H1 (cell line): ENCODE results near the gene VCPKMT. TPM values are rescaled to one million over a fixed set of nuclear protein-coding genes. Genes with fewer than 3 reads are reported as not detected.

Experiments used
- CTCF ChIA-PET: fragments of 300-600 bp; sonication (Branson Sonifier 250); formaldehyde crosslinking; loops from one replicate; lab custom pipeline; 2021; ENCODE audit not compliant: partially characterized antibody; lab: Charles Lee
- POLR2A ChIA-PET: fragments of 300-600 bp; sonication (Branson Sonifier 250); formaldehyde crosslinking; loops from one replicate; lab custom pipeline; 2021; ENCODE audit warnings: inconsistent platforms; ENCODE audit not compliant: partially characterized antibody; lab: Charles Lee
- DNase-seq, 2 experiments: peaks; one replicate each; pipeline versions ENCODE4 v3.0.0 to v3.0.0-alpha.2; 2010 to 2022; ENCODE audit warnings: low spot score in 2 of 2, low read depth in 1 of 2, mixed read lengths in 1 of 2
- FAIRE-seq: peaks from 2 replicates; lab custom pipeline; 2011; peaks lifted over from hg19 to GRCh38; lab: Jason Lieb, UNC
- H2AFZ ChIP-seq: 2 replicates; pipeline ENCODE4 v1.8.1; 2012; ENCODE audit warnings: low read length, inconsistent platforms
- H2AK5ac ChIP-seq: 2 replicates; pipeline ENCODE4 v1.6.1; 2013; ENCODE audit warnings: low read depth, low read length
- H2BK120ac ChIP-seq: replicated peaks from 2 replicates; pipeline ENCODE3; 2013; ENCODE audit warnings: low read depth, low read length, inconsistent platforms
- H2BK12ac ChIP-seq: 2 replicates; pipeline ENCODE4 v1.6.1; 2013; ENCODE audit warnings: low read depth, low read length
- H2BK15ac ChIP-seq: 2 replicates; pipeline ENCODE4 v1.6.1; 2013; ENCODE audit warnings: low read length
- H2BK20ac ChIP-seq: 2 replicates; pipeline ENCODE4 v1.6.1; 2013; ENCODE audit warnings: low read length
- H2BK5ac ChIP-seq: 2 replicates; pipeline ENCODE4 v1.6.1; 2013; ENCODE audit warnings: low read depth, low read length
- H3K14ac ChIP-seq: 2 replicates; pipeline ENCODE4 v1.6.1; 2013; ENCODE audit warnings: inconsistent platforms; ENCODE audit not compliant: insufficient read length
- H3K18ac ChIP-seq: 2 replicates; pipeline ENCODE4 v1.6.1; 2013; ENCODE audit warnings: low read length; ENCODE audit errors: extremely low read depth
- H3K23ac ChIP-seq: 2 replicates; pipeline ENCODE4 v1.6.1; 2013; ENCODE audit warnings: inconsistent platforms; ENCODE audit not compliant: insufficient read length
- H3K23me2 ChIP-seq: 2 replicates; pipeline ENCODE4 v1.6.1; 2013; ENCODE audit warnings: low read depth, low read length
- H3K27ac ChIP-seq: 2 replicates; pipeline ENCODE4 v1.6.1; 2011; ENCODE audit warnings: low read depth, low read length, inconsistent platforms
- H3K27me3 ChIP-seq, 4 experiments: replicated peaks in 1 of 4; 1 replicate in 1 of 4; 2 replicates in 3 of 4; pipeline versions ENCODE4 v1.6.1 to v1.8.1; 2011 to 2013; ENCODE audit warnings: low read length in 3 of 4, mild to moderate bottlenecking in 3 of 4, inconsistent platforms in 2 of 4, mixed read lengths in 2 of 4, moderate library complexity in 1 of 4; ENCODE audit not compliant: control insufficient read depth in 3 of 4, insufficient read depth in 3 of 4; ENCODE audit errors: extremely low read depth in 1 of 4
- H3K36me3 ChIP-seq, 4 experiments: 2 replicates each; pipeline versions ENCODE4 v1.6.1 to v1.8.1; 2011 to 2013; ENCODE audit warnings: mild to moderate bottlenecking in 4 of 4, low read length in 3 of 4, moderate library complexity in 2 of 4, control low read depth in 1 of 4, inconsistent platforms in 1 of 4; ENCODE audit not compliant: insufficient read depth in 4 of 4, control insufficient read depth in 2 of 4
- H3K4ac ChIP-seq: replicated peaks from 2 replicates; pipeline ENCODE3; 2013; ENCODE audit warnings: low read length, low read depth, mixed read lengths, inconsistent platforms; ENCODE audit not compliant: insufficient read length
- H3K4me1 ChIP-seq, 4 experiments: replicated peaks in 1 of 4; 1 replicate in 1 of 4; 2 replicates in 3 of 4; pipeline versions ENCODE4 v1.6.1 to v1.8.1; 2011 to 2013; ENCODE audit warnings: low read length in 3 of 4, inconsistent platforms in 2 of 4, mixed read lengths in 1 of 4; ENCODE audit not compliant: insufficient read depth in 4 of 4, control insufficient read depth in 3 of 4
- H3K4me2 ChIP-seq, 2 experiments: 2 replicates each; pipeline versions ENCODE4 v1.6.1 to v1.8.1; 2011 to 2013; ENCODE audit warnings: low read depth in 2 of 2, low read length in 2 of 2, control low read depth in 1 of 2, inconsistent platforms in 1 of 2, mild to moderate bottlenecking in 1 of 2; ENCODE audit not compliant: insufficient read depth in 1 of 2
- H3K4me3 ChIP-seq, 4 experiments: fragments of 200-600, 300-600 bp in 1 of 4; sonication (generic), shearing (Covaris generic), sonication (Bioruptor Twin) in 1 of 4; 2 replicates each; pipeline versions ENCODE4 v1.5.1 to v1.8.1; 2011 to 2016; ENCODE audit warnings: low read length in 4 of 4, low read depth in 3 of 4, control low read depth in 2 of 4, inconsistent platforms in 2 of 4, mild to moderate bottlenecking in 2 of 4, mixed read lengths in 1 of 4, moderate library complexity in 1 of 4; ENCODE audit not compliant: insufficient read depth in 2 of 4; ENCODE audit errors: extremely low read depth in 1 of 4
- H3K56ac ChIP-seq: replicated peaks from 2 replicates; pipeline ENCODE3; 2013; ENCODE audit warnings: low read depth, mild to moderate bottlenecking, mixed read lengths, low read length, inconsistent platforms; ENCODE audit not compliant: insufficient read length
- H3K79me1 ChIP-seq: 2 replicates; pipeline ENCODE4 v1.6.1; 2013; ENCODE audit warnings: low read depth, low read length, control low read depth
- H3K79me2 ChIP-seq, 2 experiments: 2 replicates each; pipeline versions ENCODE4 v1.6.1 to v1.8.1; 2012 to 2013; ENCODE audit warnings: low read length in 2 of 2, mild to moderate bottlenecking in 2 of 2, inconsistent platforms in 1 of 2; ENCODE audit not compliant: insufficient read depth in 2 of 2, control insufficient read depth in 1 of 2
- H3K9ac ChIP-seq, 4 experiments: replicated peaks in 1 of 4; 1 replicate in 1 of 4; 2 replicates in 3 of 4; pipeline versions ENCODE4 v1.6.1 to v1.8.1; 2011 to 2013; ENCODE audit warnings: low read depth in 3 of 4, low read length in 3 of 4, control low read depth in 2 of 4, mild to moderate bottlenecking in 2 of 4, moderate library complexity in 2 of 4, inconsistent platforms in 1 of 4; ENCODE audit errors: extremely low read depth in 1 of 4
- H3K9me3 ChIP-seq, 2 experiments: 2 replicates each; pipeline versions ENCODE4 v1.6.1 to v1.8.1; 2012 to 2013; ENCODE audit warnings: mild to moderate bottlenecking in 2 of 2, moderate library complexity in 2 of 2, control low read depth in 1 of 2, inconsistent platforms in 1 of 2, low read depth in 1 of 2, low read length in 1 of 2, mixed read lengths in 1 of 2; ENCODE audit not compliant: insufficient read depth in 2 of 2
- H4K20me1 ChIP-seq, 2 experiments: replicated peaks in 1 of 2; 2 replicates each; pipeline versions ENCODE3 to v1.8.1; 2011 to 2013; ENCODE audit warnings: inconsistent platforms in 2 of 2, low read length in 2 of 2, mild to moderate bottlenecking in 1 of 2; ENCODE audit not compliant: insufficient read depth in 2 of 2, control insufficient read depth in 1 of 2
- H4K5ac ChIP-seq: 2 replicates; pipeline ENCODE4 v1.6.1; 2013; ENCODE audit warnings: low read length, low read depth, mixed read lengths, inconsistent platforms; ENCODE audit not compliant: insufficient read length
- H4K8ac ChIP-seq: 2 replicates; pipeline ENCODE4 v1.8.0; 2013; ENCODE audit warnings: mild to moderate bottlenecking, moderate library complexity, low read length, inconsistent platforms; ENCODE audit not compliant: insufficient read depth; ENCODE audit errors: extremely low read depth
- H4K91ac ChIP-seq: replicated peaks from 2 replicates; pipeline ENCODE3; 2013; ENCODE audit warnings: low read length, mixed read lengths, inconsistent platforms; ENCODE audit not compliant: insufficient read length
- E2F6 ChIP-seq: IDR thresholded peaks from 2 replicates; pipeline ENCODE4 v1.6.1; 2012; ENCODE audit warnings: inconsistent platforms
- NANOG ChIP-seq: IDR thresholded peaks from 2 replicates; pipeline ENCODE4 v1.6.1; 2011; ENCODE audit warnings: low read length, low read depth, mild to moderate bottlenecking, inconsistent platforms; ENCODE audit not compliant: insufficient read depth, poor library complexity, severe bottlenecking
- RBBP5 ChIP-seq: IDR thresholded peaks from 2 replicates; pipeline ENCODE4 v1.7.1; 2012; ENCODE audit warnings: low read depth, mild to moderate bottlenecking, inconsistent platforms, low read length, moderate library complexity, borderline replicate concordance
- TAF1 ChIP-seq: IDR thresholded peaks from 2 replicates; pipeline ENCODE4 v1.6.1; 2011; ENCODE audit warnings: mild to moderate bottlenecking, low read depth, low read length
- TEAD4 ChIP-seq: IDR thresholded peaks from 2 replicates; pipeline ENCODE4 v1.6.1; 2012; ENCODE audit warnings: low read depth, low read length, inconsistent platforms, mixed read lengths
- WGBS, 2 experiments: shearing (Covaris generic) in 1 of 2; methylation state at CpG; one replicate each; pipeline versions ENCODE4 v1.1.6 to v1.1.7; 2013 to 2015; ENCODE audit warnings: low lambda C conversion rate in 2 of 2, mixed read lengths in 2 of 2, inconsistent platforms in 1 of 2, low coverage in 1 of 2, missing lambda C conversion rate in 1 of 2; ENCODE audit not compliant: insufficient replicate concordance in 2 of 2, insufficient coverage in 1 of 2, insufficient read length in 1 of 2; ENCODE audit errors: extremely low coverage in 1 of 2, missing lambda C conversion rate in 1 of 2; 5-methylcytosine and 5-hydroxymethylcytosine counted together
- polyA plus RNA-seq, 7 experiments: library from polyadenylated mRNA; depleted of rRNA in 3 of 7; stranded (reverse) in 5 of 7; unstranded in 2 of 7; fragments of >200 nt in 5 of 7; fragments of 200-250 nt in 2 of 7; gene quantifications; 1 replicate in 5 of 7; 2 replicates in 1 of 7; 4 replicates in 1 of 7; pipeline versions ENCODE4 v1.2.1 to v1.2.3, GENCODE V29; 2011 to 2013; ENCODE audit warnings: missing spikeins in 2 of 7, mixed read lengths in 2 of 7
- total RNA-seq: library from RNA; stranded (reverse); fragmentation: NEBNext Ultra II Directional; extraction: Animal tissue kit (Norgen Biotek cat#: 25700); gene quantifications from 2 replicates; pipeline ENCODE4 v1.2.1, GENCODE V29; 2021

The VCPKMT gene
- total and polyA plus RNA-seq, 2 of the 8 experiments (the other 6 are each of a cell fraction or from before 2014, with no cell fraction given) = 3.8 to 7.1 TPM

GRCh38 chr14:50070840-50071548 is 45.4 kb downstream of the VCPKMT start:
- Histone ChIP-seq H2BK12ac (0 out of 2 replicates have a peak overlapping the region, but pooled peaks have one; percentile 55), H2AK5ac (no peak overlapping the region), H3K4me3 (no peak overlapping the region), H3K9ac (no peak overlapping the region), H4K91ac (no peak overlapping the region), H3K36me3 (no peaks in the 10 kb centered on the region), H3K18ac (no peak overlapping the region; the same call in 1 of the 2 replicates), H3K27me3 (no peaks in the 10 kb centered on the region), H3K14ac (no peak overlapping the region), H3K79me2 (no peaks in the 10 kb centered on the region), H3K4me1 (no peaks in the 10 kb centered on the region), H4K5ac (no peak overlapping the region), H2BK5ac (no peak overlapping the region), H3K9me3 (no peaks in the 10 kb centered on the region), H2BK120ac (no peak overlapping the region), H2BK15ac (no peak overlapping the region), H3K79me1 (no peaks in the 10 kb centered on the region), H3K23ac (no peak overlapping the region), H4K8ac (no peak overlapping the region), H4K20me1 (no peaks in the 10 kb centered on the region), H3K4ac (no peak overlapping the region), H3K56ac (no peak overlapping the region), H3K4me2 (no peak overlapping the region), H3K23me2 (no peaks in the 10 kb centered on the region), H3K27ac (no peak overlapping the region), H2BK20ac (no peak overlapping the region), H2AFZ (0 out of 2 replicates have a peak overlapping the region, but pooled peaks have one; percentile 52)
- DNase-seq (no peak), FAIRE-seq (no peak)
- CTCF ChIA-PET = interaction anchor here (1.0 to 2.5 kb wide), 5 partner anchors 11 to 205 kb away, joined by 3 to 10 read pairs (median 3); no protein-coding TSS in a partner anchor
- TF ChIP-seq TEAD4 (no peak), NANOG (no peak), TAF1 (no peak), RBBP5 (no peak), E2F6 (no peak)
- POLR2A ChIA-PET = no interaction called here
- WGBS, 2 experiments = 86% methylated on average over 13 of the region's 13 CpGs; no CpG with 5 or more reads in 1 of the 2 experiments
